HEK293T (cell line): ENCODE data around the gene CEP85L.

ENCODE experiments used
- CTCF ChIA-PET: fragments of 350-600 bp; formaldehyde crosslinking; extraction: SDS; loops from one replicate; lab custom pipeline; 2021; ENCODE audit warnings: antibody characterized with exemption, inconsistent platforms; lab: Yijun Ruan, JAX
- POLR2A ChIA-PET: fragments of 350-600 bp; formaldehyde crosslinking; extraction: SDS; loops from one replicate; lab custom pipeline; 2020; ENCODE audit warnings: antibody characterized with exemption, inconsistent platforms; lab: Yijun Ruan, JAX
- DNase-seq: peaks from one replicate; pipeline ENCODE4 v3.0.0; 2012; ENCODE audit warnings: mixed read lengths; ENCODE audit errors: extremely low spot score
- ARNT ChIP-seq: fragments of 450-650 bp; IDR thresholded peaks from 2 replicates; pipeline ENCODE4 v1.6.1; 2017; ENCODE audit warnings: mild to moderate bottlenecking
- BHLHE40 ChIP-seq: fragments of 450-650 bp; IDR thresholded peaks from 2 replicates; pipeline ENCODE4 v1.6.1; 2016; ENCODE audit warnings: mild to moderate bottlenecking, moderate library complexity, borderline replicate concordance
- CTBP1 ChIP-seq: fragments of 450-650 bp; IDR thresholded peaks from 2 replicates; pipeline ENCODE4 v1.6.1; 2016; ENCODE audit warnings: borderline replicate concordance
- ELF4 ChIP-seq: fragments of 450-650 bp; IDR thresholded peaks from 2 replicates; pipeline ENCODE4 v1.6.1; 2017; ENCODE audit warnings: antibody characterized with exemption
- FOXA1 ChIP-seq: fragments of 450-650 bp; IDR thresholded peaks from 2 replicates; pipeline ENCODE4 v1.6.1; 2016; ENCODE audit warnings: mild to moderate bottlenecking
- FOXK2 ChIP-seq: fragments of 450-650 bp; IDR thresholded peaks from 2 replicates; pipeline ENCODE4 v1.6.1; 2016; ENCODE audit warnings: mild to moderate bottlenecking
- FOXM1 ChIP-seq: fragments of 450-650 bp; IDR thresholded peaks from 2 replicates; pipeline ENCODE4 v1.6.1; 2017; ENCODE audit warnings: mild to moderate bottlenecking, borderline replicate concordance
- HDGF ChIP-seq: fragments of 450-650 bp; IDR thresholded peaks from 2 replicates; pipeline ENCODE4 v1.6.1; 2017; ENCODE audit warnings: antibody characterized with exemption, borderline replicate concordance
- L3MBTL2 ChIP-seq: fragments of 450-650 bp; conservative IDR thresholded peaks from 2 replicates; pipeline ENCODE4 v1.6.1; 2016; ENCODE audit warnings: mild to moderate bottlenecking
- LEF1 ChIP-seq: fragments of 450-650 bp; IDR thresholded peaks from 2 replicates; pipeline ENCODE4 v1.6.1; 2017; ENCODE audit warnings: mild to moderate bottlenecking, borderline replicate concordance
- NFRKB ChIP-seq: fragments of 450-650 bp; IDR thresholded peaks from 2 replicates; pipeline ENCODE4 v1.6.1; 2016; ENCODE audit warnings: mild to moderate bottlenecking, moderate library complexity
- PKNOX1 ChIP-seq: fragments of 450-650 bp; IDR thresholded peaks from 2 replicates; pipeline ENCODE4 v1.6.1; 2016
- SP1 ChIP-seq: fragments of 450-650 bp; IDR thresholded peaks from 2 replicates; pipeline ENCODE4 v1.6.1; 2017
- SUZ12 ChIP-seq: fragments of 450-650 bp; IDR thresholded peaks from 2 replicates; pipeline ENCODE4 v1.6.1; 2016; ENCODE audit warnings: mild to moderate bottlenecking
- TARDBP ChIP-seq: fragments of 450-650 bp; IDR thresholded peaks from 2 replicates; pipeline ENCODE4 v1.6.1; 2016
- ZNF384 ChIP-seq: fragments of 450-650 bp; IDR thresholded peaks from 2 replicates; pipeline ENCODE4 v1.6.1; 2016

CEP85L gene

GRCh38 chr6:118584911-118585310 is 66.5 kb downstream of the CEP85L start:
- TF ChIP-seq LEF1 = no peak
- TF ChIP-seq HDGF = no peak
- TF ChIP-seq BHLHE40 = no peak
- no peak for TF ChIP-seq PKNOX1
- no peak for TF ChIP-seq ARNT
- no peak for TF ChIP-seq ZNF384
- CTCF ChIA-PET = no interaction called here
- POLR2A ChIA-PET = no interaction called here
- no peak for DNase-seq

- DNase-seq = no peak
- ChIA-PET POLR2A (no interaction called here), CTCF (interaction anchor here (0.6 to 0.9 kb wide), 2 partner anchors 289 to 612 kb away, joined by 3 read pairs; no protein-coding TSS in a partner anchor)
- TF ChIP-seq BHLHE40 = no peak
- TF ChIP-seq ARNT = no peak
- TF ChIP-seq FOXA1 = no peak
- no peak for TF ChIP-seq NFRKB
- TF ChIP-seq HDGF = no peak
- TF ChIP-seq L3MBTL2 = no peak
- TF ChIP-seq ZNF384 = no peak
- no peak for TF ChIP-seq TARDBP
- TF ChIP-seq FOXK2 = no peak
- no peak for TF ChIP-seq ELF4
These were observed 69.9 kb downstream of the CEP85L start for GRCh38 chr6:118581489-118581959.

DNA sequence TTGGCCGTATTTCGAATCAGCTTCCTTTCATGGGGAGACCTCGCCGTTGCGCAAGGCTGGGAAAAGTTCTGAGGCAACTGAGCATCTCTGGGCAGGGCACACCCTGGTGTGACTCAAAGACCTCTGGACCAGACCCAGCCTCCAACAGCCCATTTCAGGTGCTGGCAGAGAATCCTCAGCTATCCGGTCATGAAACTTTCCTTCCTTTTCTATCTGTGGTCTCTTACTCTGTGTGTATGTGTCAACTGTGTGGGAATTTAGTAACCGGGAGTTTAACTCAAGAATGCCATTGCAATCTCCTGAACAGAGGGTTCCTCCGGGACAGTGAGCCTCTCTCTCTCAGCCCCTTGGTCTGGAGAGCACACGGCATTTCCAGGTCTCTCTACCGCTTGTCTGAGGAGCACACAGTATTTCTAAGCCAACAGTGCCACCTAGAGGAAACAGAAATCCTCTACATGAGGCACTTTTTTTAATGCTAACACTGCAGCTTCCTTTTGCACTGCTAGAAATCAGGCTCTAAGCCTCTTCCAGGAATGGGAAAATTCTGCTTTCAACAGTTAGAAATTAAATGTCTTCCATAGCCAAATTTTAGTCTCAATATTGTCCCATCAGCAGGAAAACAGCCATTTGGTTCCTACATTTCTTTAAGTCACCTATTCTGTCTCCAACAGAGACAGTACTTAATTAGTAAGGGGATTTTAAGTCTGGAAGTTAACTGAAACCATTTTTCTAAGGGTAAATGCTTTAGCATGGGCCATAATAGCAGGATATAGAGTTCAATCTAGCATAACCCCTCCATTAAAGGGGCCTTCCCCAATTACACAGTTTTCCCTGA is 70.6 kb downstream of the CEP85L start:
- POLR2A ChIA-PET = no interaction called here
- CTCF ChIA-PET = interaction anchor here (0.8 to 1.5 kb wide), 6 partner anchors 10 to 1394 kb away, joined by 3 to 6 read pairs (median 4); no protein-coding TSS in a partner anchor
- DNase-seq = peak; percentile 75
- no peak for TF ChIP-seq SUZ12
- no peak for TF ChIP-seq SP1
- TF ChIP-seq FOXA1 = no peak
- TF ChIP-seq PKNOX1 = no peak
- TF ChIP-seq ZNF384 = no peak
- no peak for TF ChIP-seq TARDBP
- no peak for TF ChIP-seq ELF4
- TF ChIP-seq L3MBTL2 = no peak
- no peak for TF ChIP-seq NFRKB
- no peak for TF ChIP-seq BHLHE40
- TF ChIP-seq FOXK2 = no peak
- no peak for TF ChIP-seq LEF1
- no peak for TF ChIP-seq HDGF
- TF ChIP-seq CTBP1 = no peak
- TF ChIP-seq FOXM1 = no peak
- no peak for TF ChIP-seq ARNT

GRCh38 chr6:118579786-118580185 is 71.6 kb downstream of the CEP85L start:
- no peak for DNase-seq
- TF ChIP-seq NFRKB (no peak), FOXM1 (no peak), CTBP1 (no peak), ZNF384 (no peak), ELF4 (no peak), BHLHE40 (no peak), FOXK2 (no peak), SP1 (no peak), ARNT (no peak), PKNOX1 (no peak), L3MBTL2 (no peak), SUZ12 (no peak), FOXA1 (no peak)
- ChIA-PET CTCF (interaction anchor here (0.9 to 1.5 kb wide), 5 partner anchors 9 to 294 kb away, joined by 3 to 6 read pairs (median 5); no protein-coding TSS in a partner anchor), POLR2A (no interaction called here)

GRCh38 chr6:118578617-118579016 is 72.8 kb downstream of the CEP85L start:
- TF ChIP-seq LEF1 = no peak
- TF ChIP-seq FOXK2 = no peak
- TF ChIP-seq SUZ12 = no peak
- no peak for TF ChIP-seq BHLHE40
- TF ChIP-seq L3MBTL2 = no peak
- TF ChIP-seq PKNOX1 = no peak
- no peak for TF ChIP-seq HDGF
- no peak for TF ChIP-seq ARNT
- no peak for TF ChIP-seq NFRKB
- TF ChIP-seq SP1 = no peak
- no peak for TF ChIP-seq ELF4
- TF ChIP-seq CTBP1 = no peak
- no peak for TF ChIP-seq TARDBP
- TF ChIP-seq FOXA1 = no peak
- no peak for TF ChIP-seq FOXM1
- TF ChIP-seq ZNF384 = no peak
- CTCF ChIA-PET = no interaction called here
- POLR2A ChIA-PET = no interaction called here
- DNase-seq = no peak
